CD14-positive monocyte (primary cell): ENCODE results near the gene KRTAP5-7. TPM values are rescaled to one million over a fixed set of nuclear protein-coding genes. Genes with fewer than 3 reads are reported as not detected.

Experiments used
- DNase-seq, 3 donors: peaks; one replicate each; pipeline ENCODE4 v3.0.0-alpha.2; 2011 to 2022
- H2AFZ ChIP-seq: 2 replicates; pipeline ENCODE4 v1.6.0; 2012; ENCODE audit warnings: mild to moderate bottlenecking, low read depth, low read length, inconsistent platforms; ENCODE audit not compliant: insufficient read depth, poor library complexity, severe bottlenecking
- H3K27ac ChIP-seq, 2 donors: 1 replicate in 1 of 2; 2 replicates in 1 of 2; pipeline ENCODE4 v1.5.1; 2012 to 2013; ENCODE audit warnings: low read length in 2 of 2, control low read depth in 1 of 2, inconsistent platforms in 1 of 2, low read depth in 1 of 2, mild to moderate bottlenecking in 1 of 2
- H3K27me3 ChIP-seq, 2 donors: one replicate each; pipeline versions ENCODE4 v1.6.0 to v1.6.1; 2011 to 2013; ENCODE audit warnings: low read length in 2 of 2; ENCODE audit not compliant: control insufficient read depth in 2 of 2, insufficient read depth in 2 of 2
- H3K36me3 ChIP-seq, 2 donors: replicated peaks in 1 of 2; 1 replicate in 1 of 2; 2 replicates in 1 of 2; pipeline versions ENCODE4 v1.5.1 to v1.6.1; 2012 to 2013; ENCODE audit warnings: low read length in 2 of 2, control low read depth in 1 of 2, inconsistent platforms in 1 of 2, mild to moderate bottlenecking in 1 of 2; ENCODE audit not compliant: insufficient read depth in 2 of 2, control insufficient read depth in 1 of 2
- H3K4me1 ChIP-seq, 2 donors: 1 replicate in 1 of 2; 2 replicates in 1 of 2; pipeline versions ENCODE4 v1.5.1 to v1.6.1; 2012 to 2013; ENCODE audit warnings: low read length in 2 of 2, control low read depth in 1 of 2, inconsistent platforms in 1 of 2, mild to moderate bottlenecking in 1 of 2, moderate library complexity in 1 of 2; ENCODE audit not compliant: insufficient read depth in 2 of 2, control insufficient read depth in 1 of 2
- H3K4me2 ChIP-seq: replicated peaks from 2 replicates; pipeline ENCODE3; 2012; ENCODE audit warnings: low read length, moderate library complexity, mild to moderate bottlenecking; ENCODE audit not compliant: poor library complexity, severe bottlenecking; ENCODE audit errors: extremely low read depth
- H3K4me3 ChIP-seq, 3 experiments: fragments of 200-600 bp in 1 of 3; sonication (generic) in 1 of 3; replicated peaks in 1 of 3; 1 replicate in 2 of 3; 2 replicates in 1 of 3; pipeline ENCODE4 v1.5.1; 2011 to 2013; ENCODE audit warnings: low read length in 3 of 3, mild to moderate bottlenecking in 3 of 3, control low read depth in 2 of 3, low read depth in 2 of 3, inconsistent platforms in 1 of 3, moderate library complexity in 1 of 3
- H3K79me2 ChIP-seq: 2 replicates; pipeline ENCODE4 v1.6.0; 2012; ENCODE audit warnings: mild to moderate bottlenecking, control low read depth, inconsistent platforms, low read length, moderate library complexity; ENCODE audit not compliant: insufficient read depth
- H3K9ac ChIP-seq: 2 replicates; pipeline ENCODE4 v1.6.0; 2017; ENCODE audit warnings: low read length, mild to moderate bottlenecking; ENCODE audit not compliant: insufficient read depth, poor library complexity, severe bottlenecking
- H3K9me3 ChIP-seq, 2 donors: replicated peaks in 1 of 2; 1 replicate in 1 of 2; 2 replicates in 1 of 2; pipeline versions ENCODE4 v1.5.1 to v1.6.1; 2012 to 2013; ENCODE audit warnings: low read length in 2 of 2, control low read depth in 1 of 2; ENCODE audit not compliant: control insufficient read depth in 1 of 2, insufficient read depth in 1 of 2
- H4K20me1 ChIP-seq: 2 replicates; pipeline ENCODE4 v1.6.0; 2012; ENCODE audit warnings: mild to moderate bottlenecking, low read length, control low read depth, moderate library complexity; ENCODE audit not compliant: insufficient read depth
- H3K27ac Mint-ChIP-seq, 7 donors: one replicate each; pipeline ENCODE4 v1.8.0; 2020; ENCODE audit warnings: mild to moderate bottlenecking in 7 of 7, mixed read lengths in 7 of 7, moderate library complexity in 6 of 7, inconsistent platforms in 2 of 7
- H3K27me3 Mint-ChIP-seq, 3 donors: one replicate each; pipeline ENCODE4 v1.8.0; 2021 to 2022; ENCODE audit warnings: low read depth in 3 of 3, mild to moderate bottlenecking in 3 of 3, mixed read lengths in 3 of 3, moderate library complexity in 3 of 3, inconsistent platforms in 1 of 3
- H3K36me3 Mint-ChIP-seq, 2 donors: one replicate each; pipeline ENCODE4 v1.8.0; 2020; ENCODE audit warnings: mixed read lengths in 2 of 2, inconsistent platforms in 1 of 2, mild to moderate bottlenecking in 1 of 2
- H3K4me1 Mint-ChIP-seq: one replicate; pipeline ENCODE4 v1.8.0; 2020; ENCODE audit warnings: mild to moderate bottlenecking, mixed read lengths
- H3K4me3 Mint-ChIP-seq, 2 donors: one replicate each; pipeline ENCODE4 v1.8.0; 2020; ENCODE audit warnings: mild to moderate bottlenecking in 2 of 2, mixed read lengths in 2 of 2, moderate library complexity in 1 of 2
- H3K9me3 Mint-ChIP-seq, 7 donors: one replicate each; pipeline ENCODE4 v1.8.0; 2020 to 2022; ENCODE audit warnings: mixed read lengths in 7 of 7, mild to moderate bottlenecking in 6 of 7, moderate library complexity in 6 of 7, inconsistent platforms in 2 of 7
- WGBS: methylation state at CpG from one replicate; pipeline ENCODE4 v1.1.5; 2013; ENCODE audit warnings: missing lambda C conversion rate; ENCODE audit not compliant: insufficient coverage; 5-methylcytosine and 5-hydroxymethylcytosine counted together
- intact Hi-C, 2 donors: fragments of 100-400 bp; cut with micrococcal nuclease; formaldehyde crosslinking; loops; one replicate each; pipeline versions ENCODE4 v1.15.0 to v1.15.1; 2023
- polyA plus RNA-seq, 3 donors: library from polyadenylated mRNA; depleted of rRNA in 1 of 3; unstranded in 2 of 3; stranded (reverse) in 1 of 3; fragments of 300-500 nt in 2 of 3; fragments of >200 nt in 1 of 3; fragmentation: Illumina TruSeq in 2 of 3; gene quantifications; 1 replicate in 2 of 3; 2 replicates in 1 of 3; pipeline ENCODE4 v1.2.3, GENCODE V29; 2012 to 2021
- TF ChIP-seq, protein P1 (sequence below): fragments of 200-600 bp; IDR thresholded peaks from one replicate; pipeline ENCODE4 v1.8.0; 2022; ENCODE audit warnings: antibody characterized with exemption, mild to moderate bottlenecking

KRTAP5-7 gene
- polyA plus RNA-seq, 3 donors = 0.05 TPM; not detected in 2

- Mint-ChIP-seq H3K27ac (no peak overlapping the region), H3K27me3 (peaks cover 0 to 3% (median 2%) of the 10 kb centered on the region in 3 donors), H3K4me1 (peaks cover 4% of the 10 kb centered on the region), H3K9me3 (no peaks in the 10 kb centered on the region), H3K4me3 (no peak overlapping the region), H3K36me3 (peaks cover 87 to 97% of the 10 kb centered on the region in 2 donors)
- no peak for DNase-seq
- H3K9me3 ChIP-seq = no peaks in the 10 kb centered on the region
- TF ChIP-seq, protein P1, sequence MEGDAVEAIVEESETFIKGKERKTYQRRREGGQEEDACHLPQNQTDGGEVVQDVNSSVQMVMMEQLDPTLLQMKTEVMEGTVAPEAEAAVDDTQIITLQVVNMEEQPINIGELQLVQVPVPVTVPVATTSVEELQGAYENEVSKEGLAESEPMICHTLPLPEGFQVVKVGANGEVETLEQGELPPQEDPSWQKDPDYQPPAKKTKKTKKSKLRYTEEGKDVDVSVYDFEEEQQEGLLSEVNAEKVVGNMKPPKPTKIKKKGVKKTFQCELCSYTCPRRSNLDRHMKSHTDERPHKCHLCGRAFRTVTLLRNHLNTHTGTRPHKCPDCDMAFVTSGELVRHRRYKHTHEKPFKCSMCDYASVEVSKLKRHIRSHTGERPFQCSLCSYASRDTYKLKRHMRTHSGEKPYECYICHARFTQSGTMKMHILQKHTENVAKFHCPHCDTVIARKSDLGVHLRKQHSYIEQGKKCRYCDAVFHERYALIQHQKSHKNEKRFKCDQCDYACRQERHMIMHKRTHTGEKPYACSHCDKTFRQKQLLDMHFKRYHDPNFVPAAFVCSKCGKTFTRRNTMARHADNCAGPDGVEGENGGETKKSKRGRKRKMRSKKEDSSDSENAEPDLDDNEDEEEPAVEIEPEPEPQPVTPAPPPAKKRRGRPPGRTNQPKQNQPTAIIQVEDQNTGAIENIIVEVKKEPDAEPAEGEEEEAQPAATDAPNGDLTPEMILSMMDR = no peak
- H3K27ac ChIP-seq = no peak overlapping the region
- 98% methylated on average over 18 of the region's 20 CpGs for WGBS
- intact Hi-C loops = no loop called here
- no peak overlapping the region for H3K4me2 ChIP-seq
- peaks cover 8% of the 10 kb centered on the region for H4K20me1 ChIP-seq
- no peaks in the 10 kb centered on the region for H3K4me1 ChIP-seq
- H3K4me3 ChIP-seq = no peak overlapping the region
- H3K27me3 ChIP-seq = no peaks in the 10 kb centered on the region
- no peak overlapping the region for H3K9ac ChIP-seq
- H3K36me3 ChIP-seq = peaks cover 90 to 99% of the 10 kb centered on the region in 2 donors
- no peak overlapping the region for H2AFZ ChIP-seq
- no peaks in the 10 kb centered on the region for H3K79me2 ChIP-seq
Observed at GRCh38 chr11:71495286-71496230, 31.5 kb upstream of the KRTAP5-7 start.

GRCh38 chr11:71496421-71496820 is 30.6 kb upstream of the KRTAP5-7 start:
- H3K4me1 ChIP-seq = no peaks in the 10 kb centered on the region
- peaks cover 90 to 99% of the 10 kb centered on the region in 2 donors for H3K36me3 ChIP-seq
- H3K9ac ChIP-seq = no peak overlapping the region
- Mint-ChIP-seq H3K4me1 (peaks cover 4% of the 10 kb centered on the region), H3K4me3 (no peak overlapping the region), H3K27ac (peak overlapping the region in 3 of 7 donors; percentile 4 to 40 (median 38)), H3K27me3 (peaks cover 0 to 3% (median 2%) of the 10 kb centered on the region in 3 donors), H3K9me3 (no peaks in the 10 kb centered on the region), H3K36me3 (peaks cover 84 to 97% of the 10 kb centered on the region in 2 donors)
- no peaks in the 10 kb centered on the region for H3K9me3 ChIP-seq
- H3K27me3 ChIP-seq = no peaks in the 10 kb centered on the region
- no peak overlapping the region for H3K4me2 ChIP-seq
- H2AFZ ChIP-seq = no peak overlapping the region
- intact Hi-C loops = no loop called here
- no peak for DNase-seq
- H3K4me3 ChIP-seq = no peak overlapping the region
- peaks cover 8% of the 10 kb centered on the region for H4K20me1 ChIP-seq
- no peaks in the 10 kb centered on the region for H3K79me2 ChIP-seq
- H3K27ac ChIP-seq = no peak overlapping the region
- 98% methylated on average over 13 of the region's 13 CpGs for WGBS
- TF ChIP-seq, protein P1 = no peak
